Neural cell (in vitro differentiated cells): ENCODE measurements around the gene HOXA5.

Experiments
- EP300 ChIP-seq: fragments of 450-650 bp; conservative IDR thresholded peaks from 2 replicates; pipeline ENCODE4 v1.6.1; 2014; ENCODE audit warnings: antibody characterized with exemption, mild to moderate bottlenecking, moderate library complexity; ENCODE audit not compliant: poor library complexity, severe bottlenecking
- EZH2 ChIP-seq: fragments of 200-600, 300-800 bp; shearing (Covaris generic), sonication (generic); IDR thresholded peaks from 2 replicates; pipeline ENCODE4 v1.6.1; 2014; ENCODE audit warnings: antibody characterized with exemption, low read length, borderline replicate concordance, mild to moderate bottlenecking; ENCODE audit not compliant: insufficient read depth, poor library complexity, severe bottlenecking
- MXI1 ChIP-seq: fragments of 450-650 bp; conservative IDR thresholded peaks from 2 replicates; pipeline ENCODE4 v1.6.1; 2014; ENCODE audit warnings: antibody characterized with exemption, mild to moderate bottlenecking; ENCODE audit not compliant: poor library complexity, severe bottlenecking
- POLR2AphosphoS5 ChIP-seq: IDR thresholded peaks from 2 replicates; pipeline ENCODE4 v1.6.1; 2012
- RAD21 ChIP-seq: fragments of 450-650 bp; conservative IDR thresholded peaks from 2 replicates; pipeline ENCODE4 v1.6.1; 2014; ENCODE audit warnings: antibody characterized with exemption, mild to moderate bottlenecking, moderate library complexity
- REST ChIP-seq: IDR thresholded peaks from 2 replicates; pipeline ENCODE4 v1.6.1; 2012; ENCODE audit warnings: borderline replicate concordance
- SMC3 ChIP-seq: fragments of 450-650 bp; conservative IDR thresholded peaks from 2 replicates; pipeline ENCODE4 v1.6.1; 2014; ENCODE audit warnings: antibody characterized with exemption, mild to moderate bottlenecking, moderate library complexity; ENCODE audit not compliant: poor library complexity
- TAF1 ChIP-seq: IDR thresholded peaks from 2 replicates; pipeline ENCODE4 v1.6.1; 2012; ENCODE audit warnings: low read depth
- TF ChIP-seq, protein P1 (sequence below): fragments of 450-650 bp; IDR thresholded peaks from 2 replicates; pipeline ENCODE4 v1.5.1; 2014; ENCODE audit warnings: antibody characterized with exemption, mild to moderate bottlenecking, moderate library complexity; ENCODE audit not compliant: poor library complexity, severe bottlenecking

DNA sequence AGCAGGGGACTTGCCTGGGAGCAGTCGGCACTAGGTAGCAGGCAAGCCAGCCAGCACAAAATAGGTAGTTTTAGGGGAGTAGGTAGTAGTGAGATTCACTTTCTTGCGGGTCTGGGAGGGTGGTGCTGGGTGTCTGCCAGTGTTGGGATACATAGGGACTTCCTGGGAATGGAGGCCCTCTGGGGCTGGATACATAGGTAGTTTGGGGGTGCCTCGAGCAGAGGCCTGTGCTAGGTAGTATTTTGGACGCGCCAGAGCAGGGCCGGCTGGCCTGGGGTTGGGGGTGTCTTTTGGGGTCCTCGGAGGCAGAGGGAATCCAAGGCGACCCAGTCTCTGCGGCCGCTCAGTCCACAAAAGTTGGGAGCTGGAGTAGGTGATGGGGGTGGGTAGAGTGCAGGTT lies 10.9 kb upstream of the HOXA5 start:
- TF ChIP-seq TAF1 (no peak), EZH2 (no peak), EP300 (no peak), POLR2AphosphoS5 (no peak), REST (no peak), SMC3 (no peak), RAD21 (no peak), MXI1 (no peak)
- TF ChIP-seq, protein P1, sequence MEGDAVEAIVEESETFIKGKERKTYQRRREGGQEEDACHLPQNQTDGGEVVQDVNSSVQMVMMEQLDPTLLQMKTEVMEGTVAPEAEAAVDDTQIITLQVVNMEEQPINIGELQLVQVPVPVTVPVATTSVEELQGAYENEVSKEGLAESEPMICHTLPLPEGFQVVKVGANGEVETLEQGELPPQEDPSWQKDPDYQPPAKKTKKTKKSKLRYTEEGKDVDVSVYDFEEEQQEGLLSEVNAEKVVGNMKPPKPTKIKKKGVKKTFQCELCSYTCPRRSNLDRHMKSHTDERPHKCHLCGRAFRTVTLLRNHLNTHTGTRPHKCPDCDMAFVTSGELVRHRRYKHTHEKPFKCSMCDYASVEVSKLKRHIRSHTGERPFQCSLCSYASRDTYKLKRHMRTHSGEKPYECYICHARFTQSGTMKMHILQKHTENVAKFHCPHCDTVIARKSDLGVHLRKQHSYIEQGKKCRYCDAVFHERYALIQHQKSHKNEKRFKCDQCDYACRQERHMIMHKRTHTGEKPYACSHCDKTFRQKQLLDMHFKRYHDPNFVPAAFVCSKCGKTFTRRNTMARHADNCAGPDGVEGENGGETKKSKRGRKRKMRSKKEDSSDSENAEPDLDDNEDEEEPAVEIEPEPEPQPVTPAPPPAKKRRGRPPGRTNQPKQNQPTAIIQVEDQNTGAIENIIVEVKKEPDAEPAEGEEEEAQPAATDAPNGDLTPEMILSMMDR = no peak
